Activated T-cell treated with anti-CD3 and anti-CD28 coated beads for 4 hours (primary cell): ENCODE measurements around the gene TPSD1.
"Not testable (repeated sequence)": the region's sequence is repeated elsewhere in the genome, so short reads cannot be mapped to it uniquely, and the experiment has no call there.

Experiments used
- DNase-seq: peaks from one replicate; pipeline ENCODE4 v3.0.0-alpha.2; 2020

TPSD1 gene

DNA sequence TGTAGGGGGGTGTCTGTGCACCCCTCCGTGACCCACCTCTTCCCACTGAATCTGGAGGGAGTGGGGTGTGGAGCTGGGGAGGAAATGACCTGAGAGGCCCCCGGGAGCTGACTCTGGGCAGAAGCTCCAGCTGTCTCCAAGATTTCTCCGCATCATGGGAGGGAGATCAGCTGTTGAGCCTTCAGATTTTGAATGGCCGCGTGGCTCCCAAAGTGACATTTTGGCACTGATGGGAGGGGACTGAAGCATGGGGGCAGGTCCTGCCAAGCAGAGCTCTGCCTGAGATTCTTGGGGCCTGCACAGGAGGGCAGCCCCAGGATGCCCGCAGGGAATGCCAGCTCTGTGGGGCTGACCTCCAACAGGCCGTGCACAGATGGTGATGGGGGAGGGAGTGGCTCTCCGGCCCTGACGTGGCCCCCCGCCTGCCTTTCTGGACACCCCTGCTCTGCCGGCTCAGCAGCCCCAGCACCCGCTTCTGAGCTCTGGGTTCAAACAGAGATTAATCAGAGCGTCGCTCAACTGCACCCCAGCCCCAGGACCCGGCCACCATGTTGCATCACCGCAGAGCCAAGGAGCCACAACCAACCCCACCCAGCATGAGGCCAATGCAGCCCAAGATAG lies 28.2 kb downstream of the TPSD1 start:
- no peak for DNase-seq

DNA sequence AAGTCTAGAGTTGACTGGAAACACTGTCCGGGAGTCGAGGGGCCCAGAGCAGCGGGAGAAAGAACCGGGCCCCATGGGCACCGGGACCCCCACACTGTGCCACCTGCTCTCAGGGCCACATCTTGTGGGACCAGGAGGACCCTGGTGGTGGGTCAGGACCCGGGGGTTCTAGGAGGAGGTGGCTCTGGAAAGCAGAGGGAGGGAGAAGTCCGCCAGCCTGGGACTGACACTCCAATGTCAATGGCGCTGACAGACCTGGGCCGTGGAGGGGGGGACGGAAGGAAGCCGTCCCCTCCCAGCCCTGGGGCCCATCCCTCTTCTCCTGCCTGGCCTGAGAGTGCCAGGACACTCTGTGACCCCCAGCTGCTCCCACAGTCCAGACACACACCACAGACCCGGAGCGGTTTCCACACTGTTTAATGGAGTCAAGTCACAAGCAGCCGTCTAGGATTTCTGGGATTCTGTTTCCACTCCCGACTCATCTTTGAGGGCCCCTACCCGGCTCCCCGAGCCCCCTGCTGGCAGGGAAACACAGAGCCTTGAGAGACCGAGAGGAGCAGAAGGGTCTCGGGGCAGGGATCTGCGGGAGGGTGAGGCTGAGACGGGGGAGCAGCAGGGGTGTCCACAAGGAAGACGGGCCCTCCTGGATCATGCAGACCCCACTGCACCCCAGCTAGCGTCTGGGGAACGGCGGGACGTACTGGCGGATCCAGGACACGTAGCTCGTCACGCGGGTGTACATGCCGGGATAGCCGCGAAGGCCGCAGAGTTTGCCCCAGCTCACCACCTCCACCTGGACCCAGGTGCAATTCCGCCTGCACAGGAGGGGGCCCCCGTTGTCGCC lies 30.0 kb downstream of the TPSD1 start:
- DNase-seq: no peak

DNA sequence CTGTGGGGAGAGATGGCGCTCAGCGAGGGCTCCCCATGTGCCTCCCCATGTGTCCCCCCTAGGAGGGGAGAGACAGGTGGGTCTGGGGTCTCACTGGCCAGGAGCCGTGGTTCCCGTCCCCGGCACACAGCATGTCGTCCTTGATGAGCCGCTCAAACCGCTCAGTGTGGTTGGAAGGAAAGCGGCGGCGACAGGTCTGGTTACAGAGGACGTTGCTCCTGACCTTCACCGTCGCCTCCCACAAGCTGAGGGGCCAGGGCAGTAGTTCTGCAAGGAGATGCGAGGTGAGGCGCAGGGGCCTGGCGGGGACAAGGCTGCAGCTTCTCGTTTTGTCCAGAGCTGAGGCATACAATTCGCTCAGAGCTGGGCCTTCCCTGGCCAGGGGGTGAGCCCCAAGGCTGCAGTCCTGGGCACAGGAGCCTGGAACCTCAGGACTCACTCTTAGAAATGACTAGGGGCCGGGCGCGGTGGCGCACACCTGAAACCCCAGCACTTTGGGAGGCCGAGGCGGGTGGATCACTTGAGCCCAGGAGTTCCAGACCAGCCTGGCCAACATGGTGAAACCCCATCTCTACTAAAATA lies 30.7 kb downstream of the TPSD1 start:
- DNase-seq: no peak

DNA sequence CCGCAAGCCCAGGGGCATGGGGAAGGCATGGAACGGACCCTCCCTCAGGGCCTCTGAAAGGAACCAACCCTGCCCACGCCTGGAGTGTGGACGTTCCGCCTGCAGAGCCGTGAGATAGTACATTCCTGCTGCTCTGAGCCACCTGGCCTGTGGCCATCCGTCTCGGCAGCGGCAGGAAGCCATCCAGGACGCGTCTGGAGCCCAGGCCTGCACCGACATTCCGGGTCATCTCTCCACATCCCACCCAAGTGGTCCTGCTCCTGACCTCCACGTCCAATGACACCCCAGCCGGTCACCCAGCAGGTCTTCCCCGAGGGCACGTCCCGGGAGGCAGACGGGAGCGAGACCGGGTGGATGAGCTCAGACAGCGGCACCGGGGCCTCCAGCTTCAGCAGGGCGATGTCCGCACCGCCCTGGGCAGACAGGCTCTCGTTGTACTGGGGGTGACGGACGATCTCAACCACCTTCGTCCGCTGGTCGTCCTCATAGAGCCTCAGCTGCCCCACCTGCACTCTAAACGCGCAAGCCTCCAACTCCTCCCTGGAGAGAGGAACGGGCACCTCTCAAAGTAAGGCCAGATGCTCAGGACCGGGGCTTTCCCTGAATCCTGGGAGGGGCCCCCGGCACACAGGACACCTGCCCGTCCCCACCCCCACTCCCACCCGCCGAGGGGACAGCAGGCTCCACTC lies 32.3 kb downstream of the TPSD1 start:
- no peak for DNase-seq

DNA sequence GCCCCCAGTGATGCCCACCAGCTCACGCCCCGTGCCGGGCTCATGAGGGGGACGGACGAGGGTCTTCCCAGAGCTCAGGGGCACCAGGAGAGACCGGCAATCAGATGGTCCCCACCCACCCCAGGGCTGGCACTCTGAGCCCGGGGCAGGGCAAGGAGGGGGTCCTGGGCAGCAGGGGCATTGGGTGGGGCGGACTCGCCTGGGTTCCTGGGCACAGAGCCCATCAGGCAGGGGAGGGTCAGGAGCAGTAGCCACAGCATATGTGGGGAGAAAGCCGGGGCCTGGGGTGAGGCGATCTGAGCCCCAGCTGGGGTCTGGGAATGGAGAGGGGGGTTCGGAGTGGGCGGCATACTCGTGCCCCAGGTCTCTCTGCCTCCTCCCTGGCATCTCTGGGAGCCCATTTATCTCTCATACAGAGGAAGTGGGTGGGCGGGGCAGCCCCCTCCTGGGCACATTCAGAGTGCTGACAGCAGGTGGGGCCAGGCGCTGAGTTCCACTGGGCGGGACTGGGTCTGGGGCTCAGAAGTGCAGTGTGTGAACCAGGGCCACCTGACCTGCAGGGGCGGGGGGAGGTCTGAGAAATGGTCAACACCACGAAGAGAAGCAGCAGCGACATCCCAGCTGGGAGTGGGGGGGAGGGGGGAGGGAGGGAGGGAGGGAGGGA lies 33.1 kb downstream of the TPSD1 start:
- peak; percentile 26 for DNase-seq

DNA sequence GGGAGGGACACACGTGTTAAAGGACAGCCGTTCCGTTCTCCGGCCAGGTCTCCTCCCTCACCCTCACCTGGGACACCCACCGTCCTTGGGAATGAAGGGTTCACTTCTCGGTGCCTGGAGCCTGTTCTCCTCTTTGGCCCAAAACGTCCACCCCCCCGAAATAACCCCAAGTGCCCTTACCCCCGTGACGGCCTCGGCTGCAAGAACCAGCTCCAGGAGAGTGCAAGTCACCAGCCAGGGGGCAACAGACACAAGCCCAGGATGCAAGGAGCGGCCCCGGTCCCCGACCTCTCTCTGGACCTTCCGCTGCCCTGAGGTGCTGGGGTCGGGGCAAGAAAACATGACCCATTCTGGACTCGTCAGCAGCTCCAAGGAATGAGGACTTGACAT lies 33.6 kb downstream of the TPSD1 start:
- DNase-seq: no peak

DNA sequence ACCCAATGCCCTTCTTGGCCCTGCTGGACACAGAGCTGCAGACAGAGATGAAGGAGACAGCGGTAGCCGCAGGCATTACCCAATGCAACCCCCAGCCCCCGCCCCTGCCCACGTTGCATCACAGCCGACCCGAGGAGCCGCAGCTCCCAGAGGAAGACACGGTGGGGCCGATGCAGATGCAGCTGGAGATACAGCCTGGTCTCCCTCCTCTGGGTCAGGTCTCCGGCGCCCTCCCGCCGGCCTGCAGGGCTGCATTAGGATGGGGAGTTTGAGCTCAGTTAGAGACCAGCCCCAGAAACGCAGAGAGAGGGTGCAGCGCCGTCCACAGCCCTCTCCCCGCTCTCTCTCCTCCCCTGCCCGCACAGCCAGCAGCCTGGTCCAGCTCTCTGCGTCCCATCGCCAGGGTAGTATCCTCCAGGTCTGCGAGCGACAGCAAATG lies 34.2 kb downstream of the TPSD1 start:
- DNase-seq: no peak

DNA sequence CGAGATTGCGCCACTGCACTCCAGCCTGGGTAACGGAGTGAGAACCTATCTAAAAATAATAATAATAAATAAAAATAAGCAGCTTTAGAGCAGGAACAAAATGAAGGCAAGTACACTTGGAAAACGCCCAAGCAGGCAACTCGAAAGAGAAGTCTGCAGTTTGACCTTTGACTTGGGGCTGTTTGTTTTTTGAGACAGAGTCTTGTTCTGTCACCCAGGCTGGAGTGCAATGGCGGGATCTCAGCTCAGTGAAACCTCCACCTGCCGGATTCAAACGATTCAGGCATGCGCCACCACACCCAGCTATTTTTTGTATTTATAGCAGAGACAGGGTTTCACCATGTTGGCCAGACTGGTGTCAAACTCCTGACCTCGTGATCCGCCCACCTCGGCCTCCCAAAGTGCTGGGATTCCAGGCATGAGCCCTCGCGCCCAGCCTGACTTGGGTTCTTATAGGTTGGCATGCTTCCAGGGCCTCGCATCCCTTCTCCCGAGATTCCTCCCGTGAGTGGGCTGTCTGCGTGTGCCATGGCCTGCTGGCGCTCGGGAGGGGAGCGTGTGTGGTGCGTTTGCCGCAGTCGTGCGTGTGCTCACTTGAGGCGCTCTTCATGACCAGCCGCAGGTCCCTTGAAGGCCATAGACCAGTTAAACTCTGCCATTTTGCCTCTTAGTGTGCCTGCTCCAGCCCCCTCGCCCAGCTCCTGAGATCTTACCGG lies 35.1 kb downstream of the TPSD1 start:
- no peak for DNase-seq

DNA sequence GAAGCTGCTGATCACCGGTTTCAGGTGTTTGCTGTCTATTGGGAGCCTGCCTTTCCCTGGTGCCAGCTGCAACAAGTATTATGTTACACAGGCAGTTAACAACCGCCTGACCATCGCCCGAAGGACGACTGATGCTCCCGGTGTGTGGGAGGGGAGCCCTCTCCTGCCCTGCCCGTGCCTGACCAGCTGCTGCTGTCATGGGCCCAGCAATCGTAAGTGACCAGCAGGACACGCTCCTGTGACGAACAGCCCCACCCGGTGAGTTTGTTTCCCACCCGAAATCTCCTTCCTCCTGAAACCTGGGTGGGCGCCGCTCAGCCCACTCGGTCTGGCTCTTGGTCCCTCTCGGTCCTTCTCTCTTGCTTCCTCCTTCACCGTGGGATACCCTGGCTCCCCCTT lies 35.7 kb downstream of the TPSD1 start:
- no peak for DNase-seq

DNA sequence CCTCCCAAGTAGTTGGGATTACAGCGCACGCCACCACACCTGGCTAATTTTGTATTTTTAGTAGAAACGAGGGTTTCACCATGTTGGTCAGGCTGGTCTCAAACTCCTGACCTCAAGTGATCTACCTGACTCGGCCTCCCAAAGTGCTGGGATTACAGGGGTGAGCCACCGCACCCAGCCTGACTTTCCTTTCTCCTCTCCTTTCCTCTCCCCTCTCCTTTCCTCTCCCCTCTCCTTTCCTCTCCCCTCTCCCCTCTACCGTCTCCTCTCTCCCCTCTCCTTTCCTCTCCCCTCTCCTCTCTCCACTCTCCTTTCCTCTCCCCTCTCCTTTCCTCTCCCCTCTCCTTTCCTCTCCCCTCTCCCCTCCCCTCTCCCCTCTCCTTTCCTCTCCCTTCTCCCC lies 36.3 kb downstream of the TPSD1 start:
- DNase-seq: not testable (repeated sequence)

DNA sequence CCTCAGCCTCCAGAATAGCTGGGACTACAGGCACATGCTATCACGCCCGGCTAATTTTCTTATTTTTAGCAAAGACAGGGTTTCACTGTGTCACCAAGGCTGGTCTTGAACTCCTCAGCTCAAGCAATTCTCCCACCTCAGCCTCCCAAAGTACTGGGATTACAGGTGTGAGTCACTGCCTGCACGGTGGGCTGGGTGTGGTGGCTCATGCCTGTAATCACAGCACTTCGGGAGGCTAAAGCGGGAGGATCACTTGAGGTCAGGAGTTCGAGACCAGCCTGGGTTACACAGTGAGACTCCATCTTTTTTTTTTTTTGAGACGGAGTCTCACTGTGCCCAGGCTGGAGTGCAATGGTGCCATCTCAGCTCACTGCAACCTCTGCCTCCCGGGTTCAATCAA lies 36.9 kb downstream of the TPSD1 start:
- not testable (repeated sequence) for DNase-seq

DNA sequence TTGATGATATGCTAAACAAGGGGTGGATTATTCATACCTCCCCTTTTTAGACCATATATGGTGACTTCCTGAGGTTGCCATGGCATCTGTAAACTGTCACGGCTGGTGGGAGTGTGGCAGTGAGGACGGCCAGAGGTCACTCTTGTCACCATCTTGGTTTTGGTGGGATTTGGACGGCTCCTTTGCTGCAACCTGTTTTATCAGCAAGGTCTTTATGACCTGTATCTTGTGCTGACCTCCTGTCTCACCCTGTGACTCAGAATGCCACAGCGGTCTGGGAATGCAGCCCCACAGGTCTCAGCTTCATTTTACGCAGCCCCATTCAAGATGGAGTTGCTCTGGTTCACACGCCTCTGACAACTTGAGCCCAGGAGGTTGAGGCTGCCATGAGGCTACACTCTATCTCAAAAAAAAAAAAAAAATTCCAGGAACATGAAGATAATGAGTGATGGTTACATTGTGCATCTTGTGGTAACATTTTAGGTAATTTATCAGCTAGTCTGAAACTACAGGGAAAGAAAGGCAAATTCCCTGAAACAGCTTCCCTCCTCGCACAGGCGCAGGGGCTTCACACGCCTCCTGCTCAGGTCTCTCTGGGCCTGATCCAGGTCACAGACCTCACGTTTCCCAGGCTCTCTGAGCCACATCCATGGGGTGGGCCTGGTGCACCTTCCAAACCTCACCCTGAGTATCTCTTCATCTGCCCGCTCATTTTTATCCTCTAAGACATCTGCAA lies 38.2 kb downstream of the TPSD1 start:
- no peak for DNase-seq

DNA sequence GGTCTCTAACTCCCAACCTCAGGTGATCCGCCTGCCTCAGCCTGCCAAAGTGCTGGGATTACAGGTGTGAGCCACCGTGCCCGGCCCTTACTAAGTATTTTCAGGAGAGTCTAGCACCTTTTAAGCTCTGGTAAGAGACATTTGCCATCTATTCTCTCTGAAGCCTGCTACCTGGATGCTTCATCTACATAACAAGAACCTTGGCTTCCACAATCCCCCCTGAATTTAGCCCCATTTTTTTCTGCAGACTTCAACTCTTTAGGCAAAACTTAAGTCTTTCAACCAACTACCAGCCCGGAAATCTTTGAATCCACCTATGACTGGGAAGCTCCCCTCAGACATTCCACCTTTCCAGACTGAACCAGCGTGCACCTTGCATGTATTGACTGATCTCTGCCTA lies 39.6 kb downstream of the TPSD1 start:
- DNase-seq: no peak

DNA sequence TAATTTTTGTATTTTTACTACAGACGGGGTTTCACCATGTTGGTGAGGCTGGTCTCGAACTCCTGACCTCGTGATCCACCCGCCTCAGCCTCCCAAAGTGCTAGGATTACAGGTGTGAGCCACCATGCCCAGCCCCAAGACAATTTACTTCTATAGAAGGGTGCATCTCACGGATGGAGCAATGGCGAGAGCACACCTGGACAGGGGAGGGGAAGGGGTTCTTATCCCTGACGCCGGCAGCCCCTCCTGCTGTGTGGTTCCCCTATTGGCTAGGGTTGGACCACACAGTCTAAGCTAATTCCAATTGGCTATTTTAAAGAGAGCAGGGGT lies 40.8 kb downstream of the TPSD1 start:
- DNase-seq: not testable (repeated sequence)

DNA sequence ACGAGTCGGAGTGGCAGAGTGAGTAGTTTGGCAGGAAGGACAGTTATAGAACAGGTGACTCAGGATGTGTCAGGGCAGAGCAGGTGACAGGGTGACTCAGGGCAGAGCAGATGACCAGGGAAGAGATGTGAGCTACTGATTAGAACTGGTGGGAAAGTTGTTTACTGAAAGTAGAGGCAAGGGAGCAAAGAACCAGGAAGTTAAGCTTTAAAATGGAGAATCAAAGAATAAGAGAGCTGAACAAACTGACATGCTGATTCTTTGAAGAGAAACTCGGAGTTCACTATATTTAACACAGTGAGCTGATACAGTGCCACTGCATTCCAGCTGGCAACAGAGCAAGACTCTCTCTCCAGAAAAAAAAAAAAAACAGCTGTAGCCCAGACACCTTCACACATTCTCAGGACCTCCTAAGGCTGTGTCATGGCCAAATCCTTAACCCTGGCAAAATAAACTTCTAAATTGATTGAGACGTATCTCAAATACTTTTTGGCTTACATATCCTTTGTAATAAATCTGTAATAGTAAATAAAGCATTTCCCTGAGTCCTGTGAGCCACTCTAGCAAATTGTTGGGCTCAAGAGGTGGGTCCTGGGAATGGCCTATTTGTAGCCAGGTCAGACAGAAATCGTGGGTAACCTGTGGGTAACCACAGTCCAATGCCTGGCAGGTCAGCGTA lies 41.3 kb downstream of the TPSD1 start:
- DNase-seq: no peak

DNA sequence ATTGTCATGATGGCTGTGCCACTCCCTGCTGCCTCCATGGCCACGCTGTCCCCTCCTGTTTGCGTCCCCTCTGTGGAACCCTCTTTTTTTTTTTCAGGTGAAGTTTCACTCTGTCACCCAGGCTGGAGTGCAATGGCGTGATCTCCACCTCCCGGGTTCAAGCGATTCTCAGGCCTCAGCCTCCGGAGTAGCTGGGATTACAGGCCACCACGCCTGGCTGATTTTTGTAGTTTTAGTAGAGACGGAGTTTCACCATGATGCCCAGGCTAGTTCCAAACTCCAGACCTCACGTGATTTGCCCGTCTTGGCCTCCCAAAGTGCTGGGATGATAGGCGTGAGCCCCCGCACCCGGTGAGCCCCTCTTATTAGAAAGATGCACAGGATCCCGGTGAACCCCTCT lies 42.5 kb downstream of the TPSD1 start:
- DNase-seq: no peak

DNA sequence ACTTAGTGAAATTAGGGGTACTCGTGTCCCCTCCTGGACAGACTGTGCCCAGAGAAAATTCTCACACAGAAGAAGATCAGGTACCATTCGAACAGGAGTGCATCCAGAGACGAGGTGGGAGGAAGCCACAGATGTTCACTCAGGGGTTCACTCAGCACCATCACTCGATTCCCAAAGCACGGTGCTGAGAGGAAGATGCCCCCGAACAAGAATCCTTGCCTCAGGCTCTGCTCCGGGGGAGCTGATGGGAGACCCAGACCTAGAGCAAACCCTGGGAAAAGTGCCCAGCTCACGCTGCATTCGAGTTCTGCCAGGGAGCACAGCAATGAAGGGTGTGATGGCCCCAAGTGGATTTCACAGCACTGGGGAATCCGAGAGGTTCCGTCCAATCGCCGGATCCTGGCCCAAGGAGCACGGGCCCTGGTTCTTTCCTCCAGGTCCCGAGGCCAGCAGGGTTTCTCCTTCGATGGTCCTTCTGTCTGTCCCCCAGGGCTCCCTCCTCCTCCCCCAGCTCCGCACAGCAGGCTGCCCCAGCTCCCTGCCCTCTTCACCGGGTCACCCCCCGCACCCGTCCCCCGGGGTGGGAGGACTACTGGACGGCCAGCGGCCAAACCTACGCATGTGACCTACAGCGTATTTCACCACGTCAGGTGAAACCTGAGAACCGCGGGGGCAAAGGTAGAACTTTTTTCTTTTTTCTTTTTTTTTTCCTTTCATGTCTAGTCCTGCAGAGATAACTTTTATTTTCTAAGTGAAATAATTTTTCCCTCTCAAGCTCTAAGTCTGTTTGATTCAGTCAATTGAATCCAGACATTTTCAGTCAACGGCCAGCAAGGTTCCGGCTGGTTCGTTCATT lies 43.4 kb downstream of the TPSD1 start:
- DNase-seq: no peak

DNA sequence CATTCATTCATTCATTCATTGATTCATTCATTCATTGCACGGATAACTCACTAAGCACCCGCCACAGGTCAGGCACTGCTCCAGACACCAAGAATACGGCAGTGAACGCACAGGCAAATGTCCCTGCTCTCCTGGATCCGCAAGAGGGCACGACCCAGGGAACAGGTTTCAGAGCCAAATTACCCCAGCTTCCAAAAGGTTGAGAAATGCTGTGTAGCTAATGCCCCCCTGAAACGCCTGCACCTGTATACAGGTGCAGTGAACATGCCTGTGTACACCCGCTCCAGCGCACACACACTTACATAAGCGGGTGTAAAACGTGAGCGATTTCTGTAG lies 44.0 kb downstream of the TPSD1 start:
- DNase-seq: no peak

DNA sequence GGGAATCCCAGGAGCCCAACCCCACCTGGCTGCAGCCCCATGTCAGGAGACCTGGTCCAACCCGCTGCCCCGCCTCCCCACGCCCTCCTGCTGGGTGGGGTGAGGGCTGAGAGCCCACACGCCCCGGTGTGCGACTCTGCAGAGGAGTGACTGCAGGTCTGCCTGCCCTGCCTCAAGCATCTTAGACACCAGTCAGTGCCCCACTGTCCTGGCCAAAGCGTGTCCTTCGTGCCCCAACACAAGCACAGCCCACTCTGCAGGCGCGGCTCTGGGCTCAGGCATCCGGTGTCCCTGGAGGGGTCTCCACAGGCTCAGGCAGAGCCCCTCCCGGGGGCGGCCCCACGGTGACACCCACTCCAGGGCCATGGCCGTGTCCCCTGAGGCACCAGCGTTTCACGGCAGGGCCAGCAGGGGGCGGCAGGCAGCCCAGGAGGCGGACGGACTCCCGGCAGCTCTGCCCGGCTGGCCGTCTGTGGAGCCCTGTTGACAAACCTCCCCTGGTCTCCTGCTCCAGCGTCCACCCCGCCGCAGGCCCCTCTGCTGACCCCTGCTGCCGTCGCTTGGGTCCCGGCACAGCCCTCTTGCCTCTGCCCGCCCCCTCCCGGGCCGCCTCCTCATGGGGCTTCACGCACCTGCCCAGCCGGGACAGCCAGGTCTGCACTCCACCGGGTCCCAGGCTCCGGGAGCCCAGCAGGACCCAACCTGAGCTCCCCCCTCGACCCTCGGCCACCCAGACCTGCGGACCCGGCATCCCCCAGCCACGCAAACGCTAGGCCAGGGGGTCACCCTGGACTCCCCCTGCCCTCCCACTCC lies 45.0 kb downstream of the TPSD1 start:
- DNase-seq: peak; percentile 55
